GM21825 (cell line): ENCODE data around the gene CLTA.
"Not testable (repeated sequence)": the region's sequence is repeated elsewhere in the genome, so short reads cannot be mapped to it uniquely, and the experiment has no call there.

Source experiments
- ATAC-seq: cut with Tn5 transposase; IDR thresholded peaks from one replicate; pipeline ENCODE4 v1.9.1; 2021; ENCODE audit warnings: mild to moderate bottlenecking, moderate library complexity; ENCODE audit not compliant: unreplicated experiment

The CLTA gene

DNA sequence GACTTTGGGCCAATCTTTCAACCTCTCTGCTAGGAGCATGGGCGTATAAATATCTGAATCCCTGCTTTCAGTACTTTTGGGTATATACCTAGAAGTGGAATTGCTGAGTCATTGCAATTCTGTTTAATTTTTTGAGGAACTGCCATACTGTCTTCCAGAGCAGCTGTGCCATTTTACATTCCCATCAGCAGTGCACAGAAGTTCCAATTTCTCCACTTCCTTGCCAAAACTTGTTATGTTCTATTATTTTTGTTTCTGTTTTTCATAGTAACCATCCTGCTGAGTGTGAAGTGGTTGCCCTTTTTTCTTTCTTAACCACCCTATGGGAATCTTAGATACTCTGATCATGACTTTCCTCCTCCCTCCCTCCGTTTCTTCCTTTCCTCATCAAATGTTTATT lies 32.6 kb upstream of the CLTA start:
- no peak for ATAC-seq

DNA sequence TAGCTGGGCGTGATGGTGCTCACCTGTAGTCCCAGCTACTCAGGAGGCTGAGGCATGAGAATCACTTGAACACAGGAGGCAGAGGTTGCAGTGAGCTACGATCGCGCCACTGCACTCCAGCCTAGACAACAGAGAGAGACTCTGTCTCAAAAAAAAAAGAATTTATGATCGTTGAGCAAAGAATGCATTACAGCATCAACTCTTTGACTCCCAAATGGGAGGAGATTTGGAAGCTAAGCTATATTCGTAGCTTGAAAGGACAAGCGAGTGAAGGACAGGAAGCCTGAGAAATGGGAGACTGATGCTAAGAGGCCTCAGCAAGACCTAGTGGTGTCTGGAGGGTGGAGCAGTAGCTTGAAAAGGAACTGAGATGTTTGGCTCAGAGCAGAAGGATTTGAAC lies 31.8 kb upstream of the CLTA start:
- ATAC-seq, result no peak

DNA sequence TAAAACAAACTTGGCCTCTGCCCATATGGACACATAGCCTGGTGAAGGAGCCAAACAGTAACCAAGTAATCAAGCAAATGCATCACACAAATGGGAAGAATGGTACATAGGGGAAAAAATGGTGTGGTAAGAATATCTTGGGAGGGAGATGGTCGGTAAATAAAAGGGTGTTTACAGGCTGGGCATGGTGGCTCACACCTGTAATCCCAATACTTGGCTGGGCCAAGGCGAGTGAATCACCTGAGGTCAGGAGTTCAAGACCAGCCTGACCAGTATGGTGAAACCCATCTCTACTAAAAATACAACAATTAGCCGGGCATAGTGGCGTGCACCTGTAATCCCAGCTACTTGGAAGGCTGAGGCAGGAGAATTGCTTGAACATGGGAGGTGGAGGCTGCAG lies 31.2 kb upstream of the CLTA start:
- not testable (repeated sequence) for ATAC-seq

DNA sequence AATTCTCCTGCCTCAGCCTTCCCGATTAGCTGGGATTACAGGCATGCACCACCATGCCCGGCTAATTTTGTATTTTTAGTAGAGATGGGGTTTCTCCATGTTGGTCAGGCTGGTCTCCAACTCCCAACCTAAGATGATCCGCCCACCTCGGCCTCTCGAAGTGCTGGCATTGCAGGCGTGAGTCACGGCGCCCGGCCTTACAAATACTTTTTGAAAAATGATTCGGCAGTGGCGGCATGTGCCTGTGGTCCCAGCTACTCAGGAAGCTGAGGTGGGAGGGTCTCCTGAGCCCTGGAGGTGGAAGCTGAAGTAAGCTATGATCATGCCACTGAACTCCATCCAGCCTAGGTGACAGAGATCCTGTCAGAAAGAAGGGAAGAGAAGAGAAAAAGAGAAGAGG lies 30.6 kb upstream of the CLTA start:
- ATAC-seq, result not testable (repeated sequence)

DNA sequence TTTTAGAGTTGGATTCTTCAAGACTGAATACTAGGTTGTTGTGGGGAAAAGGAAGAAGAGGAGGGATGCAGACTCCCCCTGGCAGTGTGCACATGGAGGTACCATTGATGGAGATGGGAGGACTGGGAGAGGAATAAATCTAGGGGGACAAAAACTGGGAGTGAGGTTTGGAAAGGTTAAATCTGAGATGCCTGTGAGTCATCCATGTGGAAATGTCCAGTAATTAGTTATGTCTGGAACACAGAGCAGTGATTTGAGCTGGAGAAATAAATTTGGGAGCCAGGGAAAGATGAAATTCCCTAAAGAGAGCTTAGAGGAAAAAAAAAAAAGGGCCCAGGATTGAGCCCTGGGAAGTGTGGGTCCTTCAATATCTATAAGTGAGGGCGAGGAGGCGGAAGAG lies 29.5 kb upstream of the CLTA start:
- ATAC-seq, result no peak

DNA sequence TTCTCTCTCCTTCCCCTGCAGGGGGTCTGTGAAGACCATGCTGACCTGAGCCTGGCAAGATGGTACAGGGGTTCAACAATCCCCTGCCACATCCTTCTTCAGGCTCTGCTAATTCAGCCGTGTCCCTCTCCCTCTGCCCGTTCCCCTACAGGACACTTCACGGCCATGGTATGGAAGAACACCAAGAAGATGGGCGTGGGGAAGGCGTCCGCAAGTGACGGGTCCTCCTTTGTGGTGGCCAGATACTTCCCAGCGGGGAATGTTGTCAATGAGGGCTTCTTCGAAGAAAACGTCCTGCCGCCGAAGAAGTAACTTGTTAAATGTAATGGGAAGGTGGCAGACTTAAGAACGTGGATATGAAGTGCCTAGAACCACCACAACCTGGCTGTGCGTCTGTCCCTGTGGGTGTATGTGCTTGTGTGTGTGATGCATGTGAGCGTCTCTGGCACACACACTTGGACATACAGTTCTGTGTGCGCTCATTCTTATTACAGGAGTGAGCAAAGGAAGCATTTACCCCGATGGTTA lies 28.4 kb upstream of the CLTA start:
- ATAC-seq, result no peak

DNA sequence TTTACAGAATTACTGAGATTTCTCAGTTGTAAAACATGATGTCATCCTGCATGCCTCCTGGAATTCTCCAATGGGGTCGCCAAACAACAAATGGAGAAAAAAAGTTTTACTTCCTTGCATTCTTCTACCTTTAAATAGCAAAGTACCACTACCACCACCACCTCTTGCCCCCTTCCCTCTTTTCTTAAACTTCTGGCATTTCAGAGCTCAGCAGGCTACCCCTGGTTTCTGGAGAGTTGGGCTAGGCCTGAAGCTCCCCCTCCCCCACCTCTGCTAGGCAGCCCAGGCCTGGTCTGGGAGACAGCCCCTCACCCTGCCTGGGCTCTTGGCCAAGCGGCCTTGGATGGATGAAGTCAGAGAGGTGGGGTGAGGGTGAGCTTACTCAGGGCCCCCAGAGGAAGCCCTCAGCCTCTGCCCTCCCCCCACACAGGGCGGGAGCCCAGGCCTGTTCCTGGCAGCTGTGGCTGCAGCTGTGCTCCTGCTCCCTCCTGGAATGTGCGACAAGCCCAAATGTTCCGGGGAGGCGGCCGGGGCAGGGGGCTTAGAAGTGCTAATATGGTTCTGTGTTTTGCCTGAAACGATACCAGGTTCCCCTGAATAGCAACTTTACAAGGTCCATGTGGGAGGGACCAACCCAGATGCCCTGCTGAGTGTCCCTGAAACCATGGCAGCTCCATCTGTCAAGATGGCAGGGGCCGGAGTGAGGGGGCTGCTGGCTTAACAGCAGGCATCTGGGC lies 27.5 kb upstream of the CLTA start:
- no peak for ATAC-seq

DNA sequence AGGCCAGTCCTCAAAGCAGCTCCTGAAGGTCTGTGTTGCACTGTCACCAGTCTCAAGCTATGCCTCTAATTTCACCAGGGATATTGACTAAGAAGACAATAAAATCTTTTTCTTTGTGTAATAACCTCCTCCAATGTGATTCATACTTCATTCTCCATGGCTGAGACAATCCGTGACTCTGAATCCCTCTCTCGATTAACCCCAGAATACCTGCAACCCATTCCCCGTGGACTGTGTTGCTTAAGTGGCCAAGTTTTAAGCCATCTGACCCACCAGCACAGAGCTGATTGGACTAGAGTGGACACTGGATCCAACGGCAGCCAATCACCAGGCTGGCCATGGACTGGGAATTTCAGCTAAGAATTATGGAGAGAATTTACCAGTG lies 26.9 kb upstream of the CLTA start:
- ATAC-seq, result no peak

DNA sequence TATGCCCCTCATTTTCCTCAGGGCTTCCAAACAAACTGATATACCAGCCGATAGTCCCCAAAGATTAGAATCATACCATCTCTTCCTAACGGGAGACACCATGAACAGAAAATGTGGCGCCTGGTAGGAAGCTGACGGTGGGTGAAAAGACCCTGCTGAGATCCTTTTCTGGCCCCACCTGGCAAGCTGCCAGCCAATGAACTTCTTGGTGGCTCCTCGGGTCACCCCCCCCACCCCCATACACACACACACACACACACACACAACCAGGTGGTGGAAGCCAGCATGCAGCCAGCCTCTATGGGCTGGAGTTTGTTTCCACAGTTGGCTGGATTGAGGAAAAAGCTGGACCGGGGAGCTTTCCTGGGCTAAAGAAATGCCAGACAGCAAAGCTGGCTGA lies 26.3 kb upstream of the CLTA start:
- no peak for ATAC-seq

DNA sequence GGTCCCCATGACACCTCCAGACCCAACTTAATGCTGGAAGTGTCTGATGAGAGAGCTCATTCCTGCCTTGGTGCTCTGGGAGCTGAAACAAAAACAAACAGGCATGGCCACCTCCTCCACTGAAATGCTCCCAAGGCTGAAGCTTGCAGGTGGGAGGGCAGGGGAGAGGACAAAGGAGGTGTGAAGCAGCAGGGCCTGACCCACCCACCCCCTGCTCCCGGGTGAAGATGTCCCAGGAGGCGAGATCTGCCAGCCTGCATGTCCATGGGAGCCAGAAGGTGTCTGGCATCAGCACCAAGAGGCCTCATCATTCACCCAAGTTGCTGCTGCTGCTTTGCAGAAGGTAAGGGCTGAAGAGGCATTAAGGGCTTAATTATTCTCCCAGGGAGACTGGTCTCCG lies 25.7 kb upstream of the CLTA start:
- ATAC-seq, result no peak

DNA sequence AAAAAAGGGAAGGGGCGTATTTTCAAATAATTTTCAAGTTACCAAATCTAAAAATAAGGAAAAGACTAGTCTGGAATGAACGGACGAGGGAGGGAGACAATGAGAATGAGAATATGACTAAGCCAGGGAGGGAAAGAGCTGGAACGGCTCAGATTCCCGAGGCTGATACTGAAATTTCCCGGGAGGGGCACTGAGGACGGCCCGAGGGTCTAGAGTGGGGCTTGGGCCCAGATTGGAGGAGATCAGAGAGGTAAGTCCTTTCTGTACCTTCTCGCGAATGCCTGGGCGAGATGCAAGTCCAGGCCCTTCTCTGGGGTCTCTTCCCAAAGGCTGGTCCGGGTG lies 24.9 kb upstream of the CLTA start:
- ATAC-seq, result no peak

DNA sequence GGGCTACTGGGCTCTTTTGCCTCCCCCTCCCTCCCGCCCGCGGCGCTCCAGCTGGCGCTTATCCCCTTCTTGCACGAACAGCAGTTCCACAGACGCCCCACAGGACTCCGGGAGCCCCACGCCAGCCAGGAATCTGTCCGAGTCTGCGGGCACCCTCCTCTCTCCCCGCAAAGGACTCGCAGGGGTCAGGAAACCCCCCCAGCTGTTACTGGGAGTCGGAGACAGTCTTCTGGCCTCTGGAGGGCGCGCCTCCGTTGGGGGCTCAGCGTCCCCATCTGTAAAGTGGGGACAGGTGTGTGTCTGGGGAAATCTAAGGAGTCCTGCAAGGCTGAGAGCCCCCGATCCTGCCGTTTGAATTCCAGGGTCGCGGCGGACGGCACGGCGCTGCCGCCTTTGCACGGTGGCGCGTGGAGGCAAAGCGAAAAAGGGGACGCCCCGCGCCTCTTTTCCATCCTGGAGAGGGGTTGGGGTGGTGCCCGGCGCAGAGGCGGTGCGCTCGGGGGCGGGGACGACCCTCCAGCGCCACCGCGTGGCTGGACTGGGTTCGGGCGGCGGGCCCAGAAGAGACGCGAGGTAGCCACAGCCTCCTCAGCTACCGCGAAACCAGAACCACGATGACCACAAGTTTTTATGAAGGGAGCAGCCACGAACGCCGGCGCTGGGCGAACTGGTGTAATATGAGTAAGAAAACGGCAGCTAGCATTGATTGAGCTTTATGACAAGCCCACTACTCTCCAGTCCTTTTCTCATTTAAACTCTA lies 24.4 kb upstream of the CLTA start:
- ATAC-seq, result peak; percentile 82

DNA sequence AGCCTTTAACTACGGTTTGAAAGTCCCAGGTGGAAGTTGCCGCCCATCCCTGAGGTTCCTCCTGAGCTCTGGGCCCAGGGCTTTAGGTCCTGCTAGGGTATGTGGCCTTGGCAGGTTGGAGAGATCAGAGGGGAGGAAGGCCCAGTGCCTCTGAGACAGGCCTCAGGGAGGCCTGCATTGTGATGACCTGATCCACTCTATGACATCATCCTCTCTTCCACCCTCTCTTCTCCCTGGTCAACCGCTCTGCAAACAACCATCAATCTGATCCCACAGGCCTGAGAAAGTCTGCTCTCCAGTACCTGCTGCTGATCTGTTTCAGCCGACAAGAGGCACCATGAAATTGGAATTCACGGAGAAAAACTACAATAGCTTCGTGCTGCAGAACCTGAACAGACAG lies 21.6 kb upstream of the CLTA start, which contains the start of gene CCIN:
Gene CCIN, plus strand, starts transcription at position 223 of the 400 bp plus-strand sequence. Its CDS starts 115 bp downstream, at position 338.
- ATAC-seq, result no peak

DNA sequence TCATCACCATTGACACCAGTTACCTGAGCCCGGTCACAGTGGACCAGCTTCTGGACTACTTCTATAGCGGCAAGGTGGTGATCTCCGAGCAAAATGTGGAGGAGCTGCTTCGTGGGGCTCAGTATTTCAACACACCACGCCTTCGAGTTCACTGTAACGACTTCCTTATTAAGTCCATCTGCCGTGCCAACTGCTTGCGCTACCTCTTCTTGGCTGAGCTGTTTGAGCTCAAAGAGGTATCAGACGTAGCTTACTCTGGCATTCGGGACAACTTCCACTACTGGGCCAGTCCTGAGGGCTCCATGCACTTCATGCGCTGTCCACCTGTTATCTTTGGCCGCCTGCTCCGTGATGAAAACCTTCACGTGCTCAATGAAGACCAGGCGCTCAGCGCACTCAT lies 21.0 kb upstream of the CLTA start:
- no peak for ATAC-seq

DNA sequence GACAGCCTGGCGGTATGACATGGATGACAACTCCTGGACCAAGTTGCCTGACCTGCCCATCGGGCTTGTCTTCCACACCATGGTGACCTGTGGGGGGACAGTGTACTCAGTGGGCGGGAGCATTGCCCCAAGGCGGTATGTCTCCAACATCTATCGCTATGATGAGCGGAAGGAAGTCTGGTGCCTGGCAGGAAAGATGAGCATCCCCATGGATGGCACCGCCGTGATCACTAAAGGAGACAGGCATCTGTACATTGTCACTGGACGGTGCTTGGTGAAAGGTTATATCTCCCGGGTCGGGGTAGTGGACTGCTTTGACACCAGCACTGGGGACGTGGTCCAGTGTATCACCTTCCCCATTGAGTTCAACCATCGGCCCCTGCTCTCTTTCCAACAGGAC lies 20.2 kb upstream of the CLTA start:
- no peak for ATAC-seq

DNA sequence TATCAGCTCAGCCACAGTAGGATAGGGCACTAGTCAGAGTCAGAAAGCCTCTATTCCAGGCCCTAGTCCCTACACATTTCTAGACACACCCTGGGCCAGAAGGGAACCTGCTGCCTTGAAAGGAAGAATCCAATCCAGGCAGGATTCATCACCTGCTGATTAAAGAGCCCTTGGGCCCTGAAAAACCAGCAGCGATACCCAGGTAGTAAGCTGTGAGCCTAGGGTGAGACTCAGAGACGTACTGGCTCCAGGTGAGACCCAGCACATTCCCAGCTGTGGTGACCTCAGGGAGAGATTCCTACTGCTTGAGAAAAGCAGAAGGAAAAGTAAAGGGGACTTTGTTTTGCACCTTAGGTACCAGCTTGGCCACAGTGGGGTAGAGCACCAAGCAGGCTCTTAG lies 16.9 kb upstream of the CLTA start:
- ATAC-seq, result no peak

DNA sequence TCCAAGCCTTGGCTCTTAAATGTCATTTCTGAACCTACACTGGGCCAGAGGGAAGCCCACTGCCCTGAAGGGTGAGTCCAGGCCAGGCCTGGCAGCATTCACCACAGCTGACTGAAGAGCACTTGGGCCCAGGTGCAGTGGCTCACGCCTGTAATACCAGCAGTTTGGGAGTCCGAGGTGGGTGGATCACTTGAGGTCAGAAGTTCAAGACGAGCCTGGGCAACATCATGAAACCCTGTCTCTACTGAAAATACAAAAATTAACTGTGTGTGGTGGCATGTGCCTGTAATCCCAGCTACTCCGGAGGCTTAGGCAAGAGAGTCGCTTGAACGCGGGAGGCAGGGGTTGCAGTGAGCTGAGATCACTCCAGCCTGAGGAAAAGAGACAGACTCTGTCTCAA lies 16.4 kb upstream of the CLTA start:
- ATAC-seq, result no peak

DNA sequence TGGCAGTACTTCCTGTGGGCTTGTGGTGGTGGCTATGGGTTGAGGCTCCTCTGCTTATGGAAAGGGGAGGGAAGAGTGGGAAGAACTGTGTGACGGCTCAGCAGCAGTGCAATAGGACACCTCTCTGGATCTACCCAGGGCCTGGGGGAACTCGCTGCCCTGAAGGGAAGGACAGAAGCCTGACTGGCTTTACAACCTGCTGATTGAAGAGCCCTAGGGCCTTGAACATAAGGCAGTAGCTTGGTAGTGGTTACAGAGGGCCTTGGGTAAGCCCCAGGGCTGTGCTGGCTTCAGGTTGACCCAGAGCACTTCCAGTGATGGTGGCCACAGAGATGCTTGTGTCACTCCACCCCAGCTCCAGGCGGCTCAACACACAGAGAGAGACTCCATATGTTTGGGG lies 16.0 kb upstream of the CLTA start:
- no peak for ATAC-seq

DNA sequence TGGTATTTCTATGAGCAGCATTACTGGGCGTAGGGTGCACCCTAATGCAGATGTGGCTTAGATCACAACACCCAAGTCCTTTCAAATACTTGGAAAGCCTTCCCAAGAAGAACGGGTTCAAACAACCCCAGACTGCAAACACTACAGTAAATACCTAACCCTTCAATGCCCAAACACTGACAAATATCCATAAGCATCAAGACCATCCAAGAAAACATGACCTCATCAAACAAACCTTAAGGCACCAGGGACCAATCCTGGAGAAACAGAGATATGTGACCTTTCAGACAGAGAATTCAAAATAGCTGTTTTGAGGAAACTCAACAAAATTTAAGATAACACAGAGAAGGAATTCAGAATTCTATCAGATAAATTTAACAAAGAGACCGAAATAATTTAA lies 15.5 kb upstream of the CLTA start:
- ATAC-seq, result not testable (repeated sequence)

DNA sequence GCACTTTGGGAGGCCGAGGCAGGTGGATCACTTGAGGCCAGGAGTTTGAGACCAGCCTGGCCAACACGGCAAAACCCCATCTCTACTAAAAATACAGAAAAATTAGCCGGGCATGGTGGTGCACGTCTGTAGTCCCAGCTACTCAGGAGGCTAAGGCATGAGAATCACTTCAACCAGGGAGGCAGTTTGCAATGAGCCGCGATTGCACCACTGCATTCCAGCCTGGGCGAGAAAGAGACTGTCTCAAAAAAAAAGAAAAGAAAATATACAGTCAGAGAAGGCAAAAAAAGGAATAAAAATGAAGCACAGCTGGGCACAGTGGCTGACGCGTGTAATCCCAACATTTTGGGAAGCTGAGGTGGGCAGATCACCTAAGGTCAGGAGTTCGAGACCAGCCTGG lies 14.2 kb upstream of the CLTA start:
- ATAC-seq, result not testable (repeated sequence)

DNA sequence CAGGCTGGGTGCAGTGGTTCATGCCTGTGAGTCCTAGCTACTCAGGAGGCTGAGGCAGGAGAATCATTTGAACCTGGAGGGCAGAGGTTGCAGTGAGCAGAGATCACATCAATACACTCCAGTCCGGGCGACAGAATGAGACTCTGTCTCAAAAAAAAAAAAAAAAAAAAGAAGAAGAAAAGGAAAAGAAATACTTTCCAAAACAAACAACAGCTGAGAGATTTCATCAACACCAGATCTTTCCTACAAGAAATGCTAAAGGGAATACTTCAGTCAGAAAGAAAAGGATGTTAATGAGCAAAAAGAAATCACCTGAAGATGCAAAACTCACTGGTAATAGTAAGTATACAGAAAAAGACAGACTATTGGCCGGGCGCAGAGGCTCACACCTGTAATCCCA lies 13.2 kb upstream of the CLTA start:
- no peak for ATAC-seq

DNA sequence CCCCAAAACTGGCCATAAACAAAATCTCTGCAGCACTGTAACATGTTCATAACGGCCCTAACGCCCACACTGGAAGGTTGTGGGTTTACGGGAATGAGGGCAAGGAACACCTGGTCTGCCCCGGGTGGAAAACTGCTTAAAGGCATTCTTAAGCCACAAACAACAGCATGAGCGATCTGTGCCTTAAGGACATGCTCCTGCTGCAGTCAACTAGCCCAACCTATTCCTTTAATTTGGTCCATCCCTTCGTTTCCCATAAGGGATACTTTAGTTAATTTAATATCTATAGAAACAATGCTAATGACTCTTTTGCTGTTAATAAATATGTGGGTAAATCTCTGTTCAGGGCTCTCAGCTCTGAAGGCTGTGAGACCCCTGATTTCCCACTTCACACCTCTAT lies 10.5 kb upstream of the CLTA start:
- not testable (repeated sequence) for ATAC-seq
